Measurements from ENCODE around the gene MOGAT1. TPM values are rescaled to one million over a fixed set of nuclear protein-coding genes. Genes with fewer than 3 reads are reported as not detected.

MOGAT1 gene
- total and polyA plus RNA-seq, 2 of the 13 experiments (the other 11 are each of a cell fraction or from before 2014, with no cell fraction given): 0.98 to 4.3 TPM

GRCh38 chr2:222733846-222734702, 62.6 kb downstream of the MOGAT1 start (continued):
- TF ChIP-seq SNAPC4 (CRISPR knock-in tag; IDR thresholded peaks at IDR 0.05): no peak
- TF ChIP-seq FOXA3 (CRISPR knock-in tag; IDR thresholded peaks at IDR 0.05): peak; percentile 79
- peak; percentile 96 for TF ChIP-seq HNF4A (CRISPR knock-in tag; IDR thresholded peaks at IDR 0.05)
- TF ChIP-seq SALL1 (CRISPR knock-in tag; IDR thresholded peaks at IDR 0.05): peak; percentile 93
- TF ChIP-seq ZSCAN20 (CRISPR knock-in tag; IDR thresholded peaks at IDR 0.05; ENCODE audit: borderline replicate concordance): no peak
- no peak for TF ChIP-seq SETDB1 (CRISPR knock-in tag; IDR thresholded peaks at IDR 0.05; ENCODE audit: borderline replicate concordance)
- TF ChIP-seq ZNF614 (CRISPR knock-in tag; IDR thresholded peaks at IDR 0.05; ENCODE audit: borderline replicate concordance): no peak; the same call in none of the 2 replicates
- no peak; the same call in 1 of the 2 replicates for TF ChIP-seq ZSCAN31 (CRISPR knock-in tag; IDR thresholded peaks at IDR 0.05; ENCODE audit: low read depth)
- TF ChIP-seq ZNF121 (CRISPR knock-in tag; IDR thresholded peaks at IDR 0.05): 0 out of 2 replicates have a peak, but pooled peaks have one; percentile 7
- TF ChIP-seq NCOA2 (CRISPR knock-in tag; IDR thresholded peaks at IDR 0.05): peak; percentile 82
- TF ChIP-seq ZSCAN5A (CRISPR knock-in tag; IDR thresholded peaks at IDR 0.05; ENCODE audit: borderline replicate concordance): peak; percentile 90; the same call in 1 of the 2 replicates
- no peak for TF ChIP-seq ZFYVE20 (CRISPR knock-in tag; IDR thresholded peaks at IDR 0.05; ENCODE audit: borderline replicate concordance, low read depth)
- TF ChIP-seq ZBTB49 (CRISPR knock-in tag; IDR thresholded peaks at IDR 0.05; ENCODE audit: borderline replicate concordance): no peak
- TF ChIP-seq RFXAP (CRISPR knock-in tag; IDR thresholded peaks at IDR 0.05; ENCODE audit: borderline replicate concordance): peak; percentile 32; the same call in 1 of the 2 replicates
- peak; percentile 61; the same call in 1 of the 2 replicates for TF ChIP-seq CBFB (CRISPR knock-in tag; IDR thresholded peaks at IDR 0.05)
- TF ChIP-seq SMC3 (IDR thresholded peaks at IDR 0.05; ENCODE audit: low read length): no peak; the same call in 1 of the 2 replicates
- no peak for TF ChIP-seq ZNF17 (CRISPR knock-in tag; IDR thresholded peaks at IDR 0.05)
- peak; percentile 32; the same call in 1 of the 2 replicates for TF ChIP-seq ZIK1 (CRISPR knock-in tag; IDR thresholded peaks at IDR 0.05; ENCODE audit: borderline replicate concordance, low read depth)
- no peak for TF ChIP-seq ZNF292 (CRISPR knock-in tag; IDR thresholded peaks at IDR 0.05; ENCODE audit: borderline replicate concordance, low read depth)
- peak; percentile 67; the same call in 1 of the 2 replicates for TF ChIP-seq MIER3 (CRISPR knock-in tag; IDR thresholded peaks at IDR 0.05; ENCODE audit: borderline replicate concordance)
- peak; percentile 89 for TF ChIP-seq ZNF205 (CRISPR knock-in tag; IDR thresholded peaks at IDR 0.05)

All from HepG2 (cell line).